ENCODE measurements around the gene CAPN5. TPM values are rescaled to one million over a fixed set of nuclear protein-coding genes. Genes with fewer than 3 reads are reported as not detected.
A peak's percentile ranks its signal among the peaks of the same experiment; 100 is the strongest.

Gene CAPN5
- total RNA-seq, 3 donors from 2014 or later, result 2.8 to 6.1 (median 3.6) TPM

- no peak overlapping the region for H3K27ac ChIP-seq
- no peaks in the 10 kb centered on the region for H3K4me1 ChIP-seq
- H3K36me3 ChIP-seq, result no peaks in the 10 kb centered on the region
- no peak for TF ChIP-seq POLR2A (IDR thresholded peaks at IDR 0.05)
- TF ChIP-seq POLR2AphosphoS5 (IDR thresholded peaks at IDR 0.05), result no peak
- no peak for TF ChIP-seq CTCF (IDR thresholded peaks at IDR 0.05)
- no peaks in the 10 kb centered on the region for H3K9me3 ChIP-seq
- H3K27me3 ChIP-seq, result no peaks in the 10 kb centered on the region
- intact Hi-C loops (cut with DNase I; ENCODE audit: low total_unique reads), result no loop called here
- no peak for DNase-seq (ENCODE audit: low spot score in 2 of 2)
- H3K4me3 ChIP-seq, result no peak overlapping the region
These were observed 22.3 kb downstream of the CAPN5 start for GRCh38 chr11:77089004-77089545.

GRCh38 chr11:77090046-77090372 lies 23.2 kb downstream of the CAPN5 start:
- Histone ChIP-seq H3K27ac (no peak overlapping the region), H3K27me3 (no peaks in the 10 kb centered on the region), H3K36me3 (no peaks in the 10 kb centered on the region), H3K9me3 (no peaks in the 10 kb centered on the region), H3K4me3 (no peak overlapping the region), H3K4me1 (no peaks in the 10 kb centered on the region)
- intact Hi-C loops (cut with DNase I; ENCODE audit: low total_unique reads), result no loop called here
- TF ChIP-seq POLR2A (IDR thresholded peaks at IDR 0.05), result no peak
- no peak for TF ChIP-seq POLR2AphosphoS5 (IDR thresholded peaks at IDR 0.05)
- TF ChIP-seq CTCF (IDR thresholded peaks at IDR 0.05), result no peak
- no peak for DNase-seq (ENCODE audit: low spot score in 2 of 2)

- TF ChIP-seq CTCF (IDR thresholded peaks at IDR 0.05) (no peak), POLR2AphosphoS5 (IDR thresholded peaks at IDR 0.05) (no peak), POLR2A (IDR thresholded peaks at IDR 0.05) (no peak)
- Histone ChIP-seq H3K36me3 (no peaks in the 10 kb centered on the region), H3K27ac (no peak overlapping the region), H3K4me3 (no peak overlapping the region), H3K9me3 (no peaks in the 10 kb centered on the region), H3K4me1 (no peaks in the 10 kb centered on the region), H3K27me3 (no peaks in the 10 kb centered on the region)
- intact Hi-C loops (cut with DNase I; ENCODE audit: low total_unique reads), result no loop called here
- DNase-seq (ENCODE audit: low spot score in 2 of 2), result no peak
These were observed 23.8 kb downstream of the CAPN5 start for GRCh38 chr11:77090373-77091111.

- intact Hi-C loops (cut with DNase I; ENCODE audit: low total_unique reads), result no loop called here
These were observed 24.6 kb downstream of the CAPN5 start for GRCh38 chr11:77091146-77091940.

More at GRCh38 chr11:77091146-77091940, 24.6 kb downstream of the CAPN5 start:
- Histone ChIP-seq H3K36me3 (no peaks in the 10 kb centered on the region), H3K4me3 (no peak overlapping the region), H3K27ac (no peak overlapping the region), H3K4me1 (no peaks in the 10 kb centered on the region), H3K9me3 (no peaks in the 10 kb centered on the region), H3K27me3 (no peaks in the 10 kb centered on the region)
- DNase-seq (ENCODE audit: low spot score in 2 of 2), result peak; percentile 58 to 84
- peak; percentile 88 to 92 (median 91) for TF ChIP-seq CTCF (IDR thresholded peaks at IDR 0.05)
- TF ChIP-seq POLR2AphosphoS5 (IDR thresholded peaks at IDR 0.05), result peak in 1 of 3 donors; percentile 13
- no peak for TF ChIP-seq POLR2A (IDR thresholded peaks at IDR 0.05)
